Naive thymus-derived CD4-positive, alpha-beta T cell (primary cell): Measurements from ENCODE around the gene EDRF1. TPM values are rescaled to one million over a fixed set of nuclear protein-coding genes. Genes with fewer than 3 reads are reported as not detected.

ENCODE experiments used
- ATAC-seq: fragments of 150-1000 bp; cut with Tn5 transposase; 2 replicates; pipeline ENCODE4 v1.10.0; 2021; ENCODE audit warnings: mild to moderate bottlenecking, moderate library complexity
- CTCF ChIA-PET: fragments of 350-600 bp; sonication (Branson Sonifier 250); formaldehyde crosslinking; loops from one replicate; lab custom pipeline; 2021; ENCODE audit warnings: antibody characterized with exemption; lab: Charles Lee
- POLR2A ChIA-PET: fragments of 350-600 bp; sonication (Branson Sonifier 250); formaldehyde crosslinking; loops from one replicate; lab custom pipeline; 2021; ENCODE audit warnings: antibody characterized with exemption, inconsistent platforms; lab: Charles Lee
- DNase-seq, 9 donors: peaks; one replicate each; pipeline versions ENCODE4 v3.0.0 to v3.0.0-alpha.2; 2020 to 2022; ENCODE audit warnings: mixed read lengths in 1 of 9
- H3K27ac ChIP-seq: one replicate; pipeline ENCODE4 v1.7.0; 2013; ENCODE audit warnings: mild to moderate bottlenecking, low read depth, low read length, moderate library complexity
- H3K27me3 ChIP-seq, 2 donors: one replicate each; pipeline ENCODE4 v1.7.0; 2013; ENCODE audit warnings: low read length in 2 of 2, mild to moderate bottlenecking in 2 of 2, moderate library complexity in 2 of 2; ENCODE audit not compliant: control insufficient read depth in 2 of 2, insufficient read depth in 2 of 2
- H3K36me3 ChIP-seq, 3 experiments: 1 replicate in 2 of 3; 2 replicates in 1 of 3; pipeline ENCODE4 v1.7.0; 2013; ENCODE audit warnings: low read length in 3 of 3, mild to moderate bottlenecking in 3 of 3, moderate library complexity in 1 of 3; ENCODE audit not compliant: insufficient read depth in 3 of 3, control insufficient read depth in 2 of 3
- H3K4me1 ChIP-seq, 2 donors: one replicate each; pipeline ENCODE4 v1.7.0; 2013; ENCODE audit warnings: low read length in 2 of 2, mild to moderate bottlenecking in 2 of 2, moderate library complexity in 1 of 2; ENCODE audit not compliant: control insufficient read depth in 2 of 2, insufficient read depth in 2 of 2
- H3K4me3 ChIP-seq: 2 replicates; pipeline ENCODE4 v1.7.0; 2013; ENCODE audit warnings: mild to moderate bottlenecking, low read length
- H3K9me3 ChIP-seq, 3 experiments: 1 replicate in 2 of 3; 2 replicates in 1 of 3; pipeline ENCODE4 v1.7.0; 2013; ENCODE audit warnings: low read length in 3 of 3; ENCODE audit not compliant: control insufficient read depth in 2 of 3
- H3K27ac Mint-ChIP-seq, 9 donors: one replicate each; pipeline ENCODE4 v1.8.0; 2020 to 2022; ENCODE audit warnings: mixed read lengths in 9 of 9, mild to moderate bottlenecking in 8 of 9, moderate library complexity in 5 of 9, inconsistent platforms in 2 of 9
- H3K27me3 Mint-ChIP-seq, 5 donors: one replicate each; pipeline ENCODE4 v1.8.0; 2021 to 2022; ENCODE audit warnings: mixed read lengths in 5 of 5, mild to moderate bottlenecking in 1 of 5
- H3K36me3 Mint-ChIP-seq, 5 donors: one replicate each; pipeline ENCODE4 v1.8.0; 2020 to 2022; ENCODE audit warnings: mixed read lengths in 5 of 5, mild to moderate bottlenecking in 3 of 5, inconsistent platforms in 1 of 5
- H3K4me1 Mint-ChIP-seq, 7 donors: one replicate each; pipeline ENCODE4 v1.8.0; 2020 to 2022; ENCODE audit warnings: mixed read lengths in 7 of 7, mild to moderate bottlenecking in 3 of 7, inconsistent platforms in 1 of 7
- H3K4me3 Mint-ChIP-seq, 10 donors: one replicate each; pipeline ENCODE4 v1.8.0; 2020 to 2022; ENCODE audit warnings: mild to moderate bottlenecking in 10 of 10, mixed read lengths in 10 of 10, moderate library complexity in 6 of 10, inconsistent platforms in 2 of 10
- H3K9me3 Mint-ChIP-seq, 11 donors: one replicate each; pipeline ENCODE4 v1.8.0; 2020 to 2022; ENCODE audit warnings: mixed read lengths in 11 of 11, mild to moderate bottlenecking in 4 of 11, inconsistent platforms in 1 of 11, moderate library complexity in 1 of 11
- intact Hi-C, 2 donors: fragments of 100-400 bp; cut with micrococcal nuclease; formaldehyde crosslinking; loops; one replicate each; pipeline ENCODE4 v1.15.1; 2023
- polyA plus RNA-seq, 2 donors: library from polyadenylated mRNA; unstranded; fragments of 300-500 nt; fragmentation: Illumina TruSeq; gene quantifications; one replicate each; pipeline ENCODE4 v1.2.3, GENCODE V29; 2021
- total RNA-seq, 6 experiments: library from RNA in 5 of 6; stranded (reverse) in 5 of 6; gene quantifications; 1 replicate in 5 of 6; 2 replicates in 1 of 6; pipeline ENCODE4 v1.2.3 and lab custom pipeline; 2021 to 2026

EDRF1 gene
- total and polyA plus RNA-seq, 7 experiments from 2014 or later: 11.3 to 64.4 (median 43.8) TPM

DNA sequence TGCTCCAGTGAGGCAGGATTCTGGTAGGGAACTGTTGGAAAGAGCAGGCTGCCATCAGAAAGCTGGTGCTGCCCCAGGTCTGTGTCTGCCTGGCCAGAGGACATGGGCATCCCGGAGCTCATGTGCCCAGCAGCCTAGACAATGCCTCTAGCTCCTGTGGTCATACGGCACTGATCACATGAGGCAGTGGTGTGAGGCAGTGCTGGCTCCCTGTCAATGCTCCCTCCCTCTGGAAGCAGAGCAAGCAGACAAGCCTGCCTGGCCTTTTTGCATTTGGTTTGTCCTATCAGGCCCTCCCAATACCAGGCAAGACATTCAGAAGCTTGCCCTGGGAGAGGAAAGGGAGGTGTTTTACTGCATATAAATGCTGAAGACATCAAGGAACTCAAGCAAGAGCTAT is 75.6 kb downstream of the EDRF1 start:
- H3K27ac ChIP-seq: no peak overlapping the region
- H3K27ac Mint-ChIP-seq: no peak overlapping the region
- H3K4me1 Mint-ChIP-seq: peaks cover 0 to 4% (median 2%) of the 10 kb centered on the region in 7 donors
- H3K27me3 ChIP-seq: no peaks in the 10 kb centered on the region
- POLR2A ChIA-PET: no interaction called here
- no peaks in the 10 kb centered on the region for H3K9me3 ChIP-seq
- no peak overlapping the region for H3K4me3 ChIP-seq
- H3K27me3 Mint-ChIP-seq: no peaks in the 10 kb centered on the region
- intact Hi-C loops: no loop called here
- H3K36me3 ChIP-seq: peaks cover 0 to 69% (median 0%) of the 10 kb centered on the region in 3 experiments
- CTCF ChIA-PET: no interaction called here
- no peaks in the 10 kb centered on the region for H3K4me1 ChIP-seq
- ATAC-seq (no peak), DNase-seq (no peak)
- H3K36me3 Mint-ChIP-seq: peaks cover 9 to 49% (median 19%) of the 10 kb centered on the region in 5 donors
- H3K9me3 Mint-ChIP-seq: no peaks in the 10 kb centered on the region
- no peak overlapping the region for H3K4me3 Mint-ChIP-seq

DNA sequence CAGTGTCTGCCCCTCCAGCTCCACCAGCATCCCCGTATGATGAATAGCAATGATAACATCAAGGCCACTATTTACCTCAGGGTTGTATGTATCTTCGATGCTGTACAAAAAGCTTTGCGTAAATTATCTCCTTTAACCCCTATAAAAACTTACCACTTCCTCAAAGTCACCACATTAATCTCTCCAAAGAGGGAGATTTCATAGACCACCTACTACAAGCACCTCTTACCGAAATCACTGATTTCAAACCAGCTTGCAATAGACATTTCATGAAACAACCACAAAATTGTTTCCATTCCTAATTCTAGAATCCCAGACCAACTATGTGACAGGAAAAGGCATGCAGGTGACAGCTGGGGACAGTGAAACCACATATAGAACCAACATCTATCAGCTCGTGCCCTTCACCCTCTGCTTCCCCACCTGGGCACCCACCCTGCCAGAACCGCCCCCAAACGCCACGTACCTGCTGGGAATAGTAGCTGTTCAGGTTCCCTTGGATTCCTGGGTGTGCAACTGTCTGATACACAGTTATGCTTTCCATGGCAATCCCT is 76.2 kb downstream of the EDRF1 start:
- Mint-ChIP-seq H3K27ac (peak overlapping the region in 2 of 9 donors; percentile 32 to 83), H3K27me3 (no peaks in the 10 kb centered on the region), H3K36me3 (peaks cover 9 to 50% (median 17%) of the 10 kb centered on the region in 5 donors), H3K9me3 (no peaks in the 10 kb centered on the region), H3K4me3 (no peak overlapping the region), H3K4me1 (peaks cover 0 to 4% (median 0%) of the 10 kb centered on the region in 7 donors)
- Histone ChIP-seq H3K27ac (no peak overlapping the region), H3K4me3 (no peak overlapping the region), H3K4me1 (no peaks in the 10 kb centered on the region), H3K36me3 (peaks cover 0 to 69% (median 0%) of the 10 kb centered on the region in 3 experiments), H3K27me3 (no peaks in the 10 kb centered on the region), H3K9me3 (no peaks in the 10 kb centered on the region)
- POLR2A ChIA-PET: no interaction called here
- CTCF ChIA-PET: interaction anchor here (0.6 kb wide), 1 partner anchor 25 kb away, joined by 3 read pairs; no protein-coding TSS in a partner anchor
- no peak for ATAC-seq
- intact Hi-C loops: no loop called here
- DNase-seq: no peak

DNA sequence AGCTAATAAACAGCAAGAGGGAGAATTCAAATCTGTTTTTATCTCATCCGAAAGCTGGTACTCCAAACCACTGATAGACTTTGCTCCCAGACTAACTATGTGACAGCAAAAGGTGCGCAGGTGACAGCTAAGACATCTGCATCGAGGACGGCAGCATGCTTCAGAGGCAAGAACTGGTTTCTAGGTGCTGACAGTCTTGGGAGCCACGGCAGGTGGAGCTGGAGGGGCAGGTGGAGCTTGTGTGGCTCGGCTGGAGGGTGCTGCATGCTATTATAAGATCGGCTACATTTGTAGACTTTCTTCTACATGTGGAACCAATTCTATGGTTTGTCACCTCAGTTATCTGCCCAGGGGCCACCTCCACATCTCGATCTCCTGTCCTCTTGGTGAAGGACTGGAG is 77.9 kb downstream of the EDRF1 start:
- Histone ChIP-seq H3K4me1 (no peaks in the 10 kb centered on the region), H3K27ac (no peak overlapping the region), H3K36me3 (peaks cover 0 to 70% (median 0%) of the 10 kb centered on the region in 3 experiments), H3K9me3 (no peaks in the 10 kb centered on the region), H3K27me3 (no peaks in the 10 kb centered on the region), H3K4me3 (no peak overlapping the region)
- H3K9me3 Mint-ChIP-seq: no peaks in the 10 kb centered on the region
- H3K4me1 Mint-ChIP-seq: peaks cover 0 to 2% (median 0%) of the 10 kb centered on the region in 7 donors
- no peak for DNase-seq
- POLR2A ChIA-PET: interaction anchor here (0.5 to 1.2 kb wide), 2 partner anchors 78 to 85 kb away, joined by 3 read pairs; partner anchors contain the start of gene EDRF1
- no peak overlapping the region for H3K27ac Mint-ChIP-seq
- no peak for ATAC-seq
- intact Hi-C loops: no loop called here
- CTCF ChIA-PET: no interaction called here
- no peak overlapping the region for H3K4me3 Mint-ChIP-seq
- H3K36me3 Mint-ChIP-seq: peaks cover 5 to 44% (median 15%) of the 10 kb centered on the region in 5 donors
- H3K27me3 Mint-ChIP-seq: no peaks in the 10 kb centered on the region

DNA sequence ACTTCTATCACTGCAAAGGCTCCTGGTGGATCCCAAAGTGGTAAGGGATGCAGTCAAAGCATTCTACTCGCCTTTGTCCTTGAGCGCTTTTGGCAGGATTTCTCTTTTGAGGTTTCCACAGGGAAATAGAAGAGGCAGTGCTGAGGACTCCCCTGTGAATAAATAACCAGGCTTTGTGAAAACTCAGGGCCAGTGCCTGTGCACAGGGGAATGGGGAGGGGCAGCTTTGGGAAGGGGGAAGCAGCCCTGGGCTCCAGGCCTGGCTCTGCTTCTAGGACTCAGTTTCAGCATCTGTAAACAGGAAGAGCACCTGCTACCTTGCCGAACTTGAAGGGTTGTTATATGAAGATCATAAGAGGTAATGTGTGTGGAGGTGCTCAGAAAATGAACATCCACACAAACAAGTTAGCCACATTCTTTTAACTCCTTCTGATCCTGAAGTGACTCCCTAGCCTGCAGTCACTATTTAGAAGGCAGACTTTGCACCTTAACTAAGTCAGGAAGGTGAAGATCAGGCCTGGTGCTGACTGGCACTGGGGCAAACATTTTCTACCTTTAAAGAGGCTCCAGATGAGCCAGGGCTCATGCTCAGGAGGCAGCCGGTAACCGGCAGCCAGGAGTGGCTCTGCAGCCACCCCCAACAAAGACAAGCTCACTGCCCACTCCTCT is 78.6 kb downstream of the EDRF1 start:
- no peak overlapping the region for H3K4me3 Mint-ChIP-seq
- peaks cover 4 to 44% (median 13%) of the 10 kb centered on the region in 5 donors for H3K36me3 Mint-ChIP-seq
- no peak overlapping the region for H3K27ac ChIP-seq
- H3K4me1 Mint-ChIP-seq: no peaks in the 10 kb centered on the region
- H3K9me3 ChIP-seq: no peaks in the 10 kb centered on the region
- peak overlapping the region in 1 of 9 donors; percentile 7 for H3K27ac Mint-ChIP-seq
- POLR2A ChIA-PET: no interaction called here
- H3K27me3 ChIP-seq: no peaks in the 10 kb centered on the region
- no peak for ATAC-seq
- intact Hi-C loops: no loop called here
- no peaks in the 10 kb centered on the region for H3K4me1 ChIP-seq
- peaks cover 0 to 70% (median 0%) of the 10 kb centered on the region in 3 experiments for H3K36me3 ChIP-seq
- H3K4me3 ChIP-seq: no peak overlapping the region
- CTCF ChIA-PET: no interaction called here
- H3K27me3 Mint-ChIP-seq: no peaks in the 10 kb centered on the region
- H3K9me3 Mint-ChIP-seq: no peaks in the 10 kb centered on the region
- DNase-seq: no peak

DNA sequence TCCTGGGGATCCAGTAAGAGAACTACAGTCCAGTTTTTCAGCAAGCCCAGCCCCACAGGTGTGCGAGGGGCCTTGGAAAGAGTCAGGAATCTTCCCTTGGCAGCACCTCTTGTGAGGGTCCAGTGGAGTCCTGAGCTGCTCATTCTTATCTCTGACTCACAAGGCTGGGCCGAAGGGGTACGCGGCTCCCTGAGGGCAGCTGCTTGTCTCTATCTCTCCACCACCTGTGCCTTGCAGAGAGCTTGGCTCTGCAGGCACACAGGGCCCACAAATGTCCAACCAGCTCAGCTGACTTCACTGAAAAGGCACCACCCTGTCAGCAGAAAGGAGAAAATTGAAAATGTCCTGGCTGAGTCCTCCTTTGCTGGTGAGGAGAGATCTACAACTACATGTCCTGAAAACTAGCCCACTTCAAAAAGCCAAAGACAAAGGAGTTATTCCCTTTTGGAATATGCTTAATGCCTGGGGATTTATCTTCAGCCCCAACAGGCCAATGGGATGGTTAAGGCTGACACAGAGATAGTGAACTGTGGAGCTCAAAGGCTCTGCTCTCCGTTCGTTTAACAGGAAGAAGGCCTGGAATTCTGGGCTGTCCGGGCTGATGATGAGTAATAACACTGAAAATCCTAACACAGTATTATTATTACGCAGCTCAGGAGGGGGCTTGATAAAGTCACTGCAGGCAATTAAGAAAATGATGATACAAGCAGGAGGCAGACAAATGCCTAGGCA is 80.1 kb downstream of the EDRF1 start:
- DNase-seq (no peak), ATAC-seq (no peak)
- Mint-ChIP-seq H3K4me3 (no peak overlapping the region), H3K36me3 (peaks cover 0 to 40% (median 7%) of the 10 kb centered on the region in 5 donors), H3K27ac (peak overlapping the region in 2 of 9 donors; percentile 4 to 52), H3K9me3 (no peaks in the 10 kb centered on the region), H3K27me3 (no peaks in the 10 kb centered on the region), H3K4me1 (no peaks in the 10 kb centered on the region)
- H3K36me3 ChIP-seq: peaks cover 0 to 68% (median 0%) of the 10 kb centered on the region in 3 experiments
- intact Hi-C loops: no loop called here
- ChIA-PET POLR2A (no interaction called here), CTCF (no interaction called here)
- no peak overlapping the region for H3K27ac ChIP-seq
- H3K27me3 ChIP-seq: no peaks in the 10 kb centered on the region
- no peaks in the 10 kb centered on the region for H3K4me1 ChIP-seq
- no peak overlapping the region for H3K4me3 ChIP-seq
- no peaks in the 10 kb centered on the region for H3K9me3 ChIP-seq

DNA sequence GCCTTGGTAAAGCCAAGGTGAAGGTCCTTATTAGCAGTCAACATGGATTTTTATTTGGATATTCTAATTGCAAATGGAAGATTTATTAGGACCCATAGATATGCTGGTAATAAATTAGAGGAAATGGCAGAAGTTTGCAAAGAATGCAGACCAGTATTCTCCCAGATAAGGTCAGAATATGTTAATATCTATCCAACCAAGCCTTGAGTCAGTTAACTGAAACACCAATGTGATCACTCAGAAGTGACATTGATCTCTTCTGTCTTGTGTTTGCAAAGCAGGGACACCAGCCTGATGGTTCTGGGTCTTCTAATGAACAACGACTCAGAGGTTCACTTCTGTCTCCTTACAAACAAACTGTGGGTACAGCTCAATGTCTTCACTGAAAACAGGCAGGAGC is 82.1 kb downstream of the EDRF1 start:
- ATAC-seq (no peak), DNase-seq (no peak)
- Mint-ChIP-seq H3K27me3 (no peaks in the 10 kb centered on the region), H3K9me3 (no peaks in the 10 kb centered on the region), H3K4me1 (no peaks in the 10 kb centered on the region), H3K4me3 (no peak overlapping the region), H3K36me3 (peaks cover 0 to 48% (median 4%) of the 10 kb centered on the region in 5 donors), H3K27ac (no peak overlapping the region)
- Histone ChIP-seq H3K4me3 (no peak overlapping the region), H3K36me3 (peaks cover 0 to 68% (median 0%) of the 10 kb centered on the region in 3 experiments), H3K27me3 (no peaks in the 10 kb centered on the region), H3K4me1 (no peaks in the 10 kb centered on the region), H3K27ac (no peak overlapping the region), H3K9me3 (no peaks in the 10 kb centered on the region)
- ChIA-PET CTCF (no interaction called here), POLR2A (interaction anchor here (0.9 kb wide), 1 partner anchor 22 kb away, joined by 3 read pairs; the partner anchor contains the start of genes BCCIP and UROS)
- intact Hi-C loops: no loop called here
